HepG2 (cell line): ENCODE data around the gene NAT14. TPM values are rescaled to one million over a fixed set of nuclear protein-coding genes. Genes with fewer than 3 reads are reported as not detected.

ENCODE experiments used
- ATAC-seq: fragments of 200-7000 bp; cut with Tn5 transposase; 3 replicates; pipeline ENCODE4 v1.9.1; 2020; ENCODE audit warnings: mild to moderate bottlenecking, moderate library complexity
- BruUV-seq: library from RNA; stranded (reverse); fragments of 400-500 nt; replicated peaks from 2 replicates; lab custom pipeline; 2021; lab: Mats Ljungman, UMichigan
- CTCF ChIA-PET: fragments of 300-600 bp; formaldehyde crosslinking; extraction: SDS; loops from one replicate; lab custom pipeline; 2021; ENCODE audit warnings: low total read pairs, inconsistent platforms, low intra/inter-chr PET ratio; lab: Yijun Ruan, JAX
- POLR2A ChIA-PET: fragments of 350-600 bp; sonication (Branson Sonifier 250); formaldehyde crosslinking; loops from one replicate; lab custom pipeline; 2020; ENCODE audit warnings: antibody characterized with exemption, inconsistent platforms; lab: Yijun Ruan, JAX
- DNase-seq: peaks from one replicate; pipeline ENCODE4 v3.0.0-alpha.2; 2015; ENCODE audit warnings: low spot score
- FAIRE-seq: peaks from 3 replicates; lab custom pipeline; 2011; peaks lifted over from hg19 to GRCh38; lab: Jason Lieb, UNC
- H2AFZ ChIP-seq: one replicate; pipeline ENCODE4 v1.6.1; 2011; ENCODE audit warnings: low read length, inconsistent platforms
- H3K27ac ChIP-seq: fragments of 300-600 bp; 3 replicates; pipeline ENCODE4 v1.8.0; 2011; ENCODE audit warnings: mixed run types, mild to moderate bottlenecking, mixed read lengths, low read length, inconsistent platforms; ENCODE audit not compliant: insufficient read depth; ENCODE audit errors: extremely low read length
- H3K27me3 ChIP-seq, 2 experiments: fragments of 200-600 bp in 1 of 2; 2 replicates in 1 of 2; 3 replicates in 1 of 2; pipeline versions ENCODE4 v1.6.0 to v1.8.0; 2011; ENCODE audit warnings: low read length in 2 of 2, mild to moderate bottlenecking in 2 of 2, moderate library complexity in 2 of 2, inconsistent platforms in 1 of 2; ENCODE audit not compliant: insufficient read depth in 2 of 2, control insufficient read depth in 1 of 2
- H3K36me3 ChIP-seq, 2 experiments: fragments of 200-600 bp in 1 of 2; replicated peaks in 1 of 2; 2 replicates in 1 of 2; 3 replicates in 1 of 2; pipeline versions ENCODE4 v1.5.1 to v1.8.0; 2011; ENCODE audit warnings: low read length in 2 of 2, inconsistent platforms in 1 of 2; ENCODE audit not compliant: insufficient read depth in 2 of 2, control insufficient read depth in 1 of 2
- H3K4me1 ChIP-seq: 2 replicates; pipeline ENCODE4 v1.5.1; 2012; ENCODE audit warnings: low read length, inconsistent platforms; ENCODE audit not compliant: insufficient read depth
- H3K4me2 ChIP-seq: 2 replicates; pipeline ENCODE4 v1.6.0; 2011; ENCODE audit warnings: low read depth, low read length, inconsistent platforms
- H3K4me3 ChIP-seq, 3 experiments: fragments of 200-600 bp in 1 of 3; sonication (generic), shearing (Covaris generic) in 1 of 3; replicated peaks in 1 of 3; 2 replicates each; pipeline ENCODE4 v1.5.1; 2011 to 2016; ENCODE audit warnings: low read length in 3 of 3, inconsistent platforms in 2 of 3, low read depth in 2 of 3, mild to moderate bottlenecking in 2 of 3, control low read depth in 1 of 3, mixed read lengths in 1 of 3; ENCODE audit not compliant: insufficient read depth in 1 of 3
- H3K79me2 ChIP-seq: one replicate; pipeline ENCODE4 v1.6.1; 2011; ENCODE audit warnings: low read length, inconsistent platforms; ENCODE audit not compliant: insufficient read depth
- H3K9ac ChIP-seq: 2 replicates; pipeline ENCODE4 v1.6.0; 2011; ENCODE audit warnings: mild to moderate bottlenecking, low read depth, low read length, inconsistent platforms; ENCODE audit not compliant: insufficient read depth
- H3K9me3 ChIP-seq: 2 replicates; pipeline ENCODE4 v1.5.1; 2012; ENCODE audit warnings: mild to moderate bottlenecking, low read length
- H4K20me1 ChIP-seq: 2 replicates; pipeline ENCODE4 v1.6.0; 2011; ENCODE audit warnings: inconsistent platforms, mild to moderate bottlenecking, low read length, moderate library complexity; ENCODE audit not compliant: insufficient read depth
- HMGXB3 ChIP-seq: sonication (generic); formaldehyde crosslinking; IDR thresholded peaks from 2 replicates; pipeline ENCODE4 v1.4.0; 2020; ENCODE audit warnings: missing genetic modification reagents, borderline replicate concordance
- ZNF34 ChIP-seq: sonication (generic); formaldehyde crosslinking; IDR thresholded peaks from 2 replicates; pipeline ENCODE4 v1.4.0; 2020; ENCODE audit warnings: mild to moderate bottlenecking, missing genetic modification reagents, borderline replicate concordance
- ZNF446 ChIP-seq: sonication (generic); formaldehyde crosslinking; IDR thresholded peaks from 2 replicates; pipeline ENCODE4 v1.5.0; 2020; ENCODE audit warnings: mild to moderate bottlenecking, missing genetic modification reagents
- WGBS: methylation state at CpG from one replicate; pipeline ENCODE4 v1.1.6; 2017; ENCODE audit warnings: low lambda C conversion rate; 5-methylcytosine and 5-hydroxymethylcytosine counted together
- in situ Hi-C: cut with HindIII; loops from 2 replicates; pipeline ENCODE4 v1.10.0; 2017; ENCODE audit warnings: low pct_unique_long_range_greater_than_20kb; ENCODE audit not compliant: extremely low pct_ligation_motif_present
- intact Hi-C: fragments of 100-400 bp; cut with micrococcal nuclease; formaldehyde crosslinking; loops from one replicate; pipeline ENCODE4 v1.10.0; 2022; ENCODE audit not compliant: unreplicated experiment
- polyA plus RNA-seq, 8 experiments: library from polyadenylated mRNA; depleted of rRNA in 3 of 8; stranded (reverse) in 7 of 8; unstranded in 1 of 8; fragments of >200 nt; fragmentation: Illumina TruSeq in 4 of 8; extraction: Trizol in 4 of 8; gene quantifications; 2 replicates each; pipeline versions ENCODE4 v1.2.1 to v1.2.3, GENCODE V29; 2011 to 2016; ENCODE audit warnings: low read depth in 4 of 8, missing spikeins in 1 of 8, mixed read lengths in 1 of 8; ENCODE audit not compliant: insufficient read depth in 1 of 8
- total RNA-seq, 5 experiments: library from RNA; depleted of rRNA; stranded (reverse); fragments of >200 nt; fragmentation: Illumina TruSeq; extraction: Trizol; gene quantifications; 2 replicates each; pipeline ENCODE4 v1.2.3, GENCODE V29; 2016; ENCODE audit warnings: low read depth in 1 of 5
- TF ChIP-seq, protein P1 (sequence below): sonication (generic); formaldehyde crosslinking; IDR thresholded peaks from 2 replicates; pipeline ENCODE4 v1.4.0; 2020; ENCODE audit warnings: missing genetic modification reagents

Gene NAT14
- total and polyA plus RNA-seq, 2 of the 13 experiments (the other 11 are each of a cell fraction or from before 2014, with no cell fraction given): 20.7 to 22.3 TPM

- peaks cover 33% of the 10 kb centered on the region for H3K4me1 ChIP-seq
- in situ Hi-C loops (no loop called here), intact Hi-C loops (no loop called here)
- no peaks in the 10 kb centered on the region for H3K79me2 ChIP-seq
- no peaks in the 10 kb centered on the region for H3K27me3 ChIP-seq
- H3K27ac ChIP-seq: no peak overlapping the region
- TF ChIP-seq HMGXB3 (CRISPR knock-in tag) (no peak), ZNF34 (no peak), ZNF446 (CRISPR knock-in tag) (no peak)
- TF ChIP-seq, protein P1, sequence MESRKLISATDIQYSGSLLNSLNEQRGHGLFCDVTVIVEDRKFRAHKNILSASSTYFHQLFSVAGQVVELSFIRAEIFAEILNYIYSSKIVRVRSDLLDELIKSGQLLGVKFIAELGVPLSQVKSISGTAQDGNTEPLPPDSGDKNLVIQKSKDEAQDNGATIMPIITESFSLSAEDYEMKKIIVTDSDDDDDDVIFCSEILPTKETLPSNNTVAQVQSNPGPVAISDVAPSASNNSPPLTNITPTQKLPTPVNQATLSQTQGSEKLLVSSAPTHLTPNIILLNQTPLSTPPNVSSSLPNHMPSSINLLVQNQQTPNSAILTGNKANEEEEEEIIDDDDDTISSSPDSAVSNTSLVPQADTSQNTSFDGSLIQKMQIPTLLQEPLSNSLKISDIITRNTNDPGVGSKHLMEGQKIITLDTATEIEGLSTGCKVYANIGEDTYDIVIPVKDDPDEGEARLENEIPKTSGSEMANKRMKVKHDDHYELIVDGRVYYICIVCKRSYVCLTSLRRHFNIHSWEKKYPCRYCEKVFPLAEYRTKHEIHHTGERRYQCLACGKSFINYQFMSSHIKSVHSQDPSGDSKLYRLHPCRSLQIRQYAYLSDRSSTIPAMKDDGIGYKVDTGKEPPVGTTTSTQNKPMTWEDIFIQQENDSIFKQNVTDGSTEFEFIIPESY (CRISPR knock-in tag): peak; percentile 96
- ATAC-seq: no peak
- H3K36me3 ChIP-seq: no peaks in the 10 kb centered on the region
- no peak overlapping the region for H2AFZ ChIP-seq
- BruUV-seq: no TSS peak
- no peak for FAIRE-seq
- no peaks in the 10 kb centered on the region for H3K9me3 ChIP-seq
- CTCF ChIA-PET: no interaction called here
- no peak overlapping the region for H3K4me2 ChIP-seq
- no peak overlapping the region for H3K9ac ChIP-seq
- H4K20me1 ChIP-seq: no peaks in the 10 kb centered on the region
- no peak for DNase-seq
- H3K4me3 ChIP-seq: no peak overlapping the region
- 77% methylated on average over 24 of the region's 56 CpGs for WGBS
- POLR2A ChIA-PET: no interaction called here
Observed at GRCh38 chr19:55529636-55530234, 44.7 kb downstream of the NAT14 start.
